ENCODE results near the gene SP5.

The SP5 gene

DNA sequence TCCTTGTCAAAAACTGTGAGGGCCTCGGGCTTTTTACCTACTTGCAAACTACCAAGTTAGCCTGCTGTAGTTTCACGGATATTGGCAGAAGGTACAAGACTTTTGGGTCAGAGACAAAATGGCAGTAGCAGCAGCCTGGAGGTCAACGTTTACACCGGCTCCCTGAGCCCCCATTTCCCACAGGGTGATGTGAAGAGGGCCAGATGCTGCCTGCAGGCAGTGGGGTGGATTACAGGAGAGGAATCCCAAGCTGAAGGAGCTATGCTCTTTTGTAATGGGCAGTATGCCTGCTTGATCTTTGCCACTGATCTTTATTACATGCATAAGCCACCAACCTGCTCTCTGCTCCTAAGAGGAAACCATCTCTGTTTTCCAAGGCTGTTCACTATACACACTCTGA is 29.5 kb upstream of the SP5 start:
- Histone ChIP-seq H3K27me3 (ENCODE audit: control insufficient read depth, insufficient read depth, low read length) (no peaks in the 10 kb centered on the region), H3K9me3 (ENCODE audit: control insufficient read depth, insufficient read depth, low read length) (no peaks in the 10 kb centered on the region), H3K4me3 (ENCODE audit: low read length) (no peak overlapping the region), H3K4me1 (ENCODE audit: control insufficient read depth, insufficient read depth, low read length) (no peaks in the 10 kb centered on the region; the same call in 1 of the 2 replicates), H3K27ac (ENCODE audit: low read length) (no peak overlapping the region), H3K36me3 (ENCODE audit: control insufficient read depth, insufficient read depth, low read length) (no peaks in the 10 kb centered on the region)
- DNase-seq (ENCODE audit: low read depth, low spot score), result no peak
- WGBS (ENCODE audit: insufficient coverage, insufficient read length), result no CpG with 5 or more reads among the region's 4 CpGs

DNA sequence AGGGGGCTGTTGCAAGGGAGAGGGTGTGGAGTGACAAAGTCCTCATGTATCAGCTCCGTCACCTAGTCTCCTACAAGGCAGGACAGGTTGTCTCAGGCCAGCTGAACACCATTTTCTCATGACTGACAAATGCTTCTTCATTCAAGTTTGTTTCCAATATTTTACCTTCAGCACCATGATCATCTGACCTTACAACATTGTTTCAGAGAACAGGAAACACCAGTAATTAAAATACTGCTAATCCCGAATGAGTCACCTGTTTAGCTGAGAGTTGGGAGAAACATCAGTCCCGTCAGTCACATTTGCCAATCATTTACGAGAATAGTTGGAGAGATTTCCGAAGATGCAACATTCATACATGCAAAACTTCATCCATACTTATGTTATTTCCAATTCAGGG is 25.7 kb upstream of the SP5 start:
- Histone ChIP-seq H3K36me3 (ENCODE audit: control insufficient read depth, insufficient read depth, low read length) (no peaks in the 10 kb centered on the region), H3K9me3 (ENCODE audit: control insufficient read depth, insufficient read depth, low read length) (no peaks in the 10 kb centered on the region), H3K27ac (ENCODE audit: low read length) (no peak overlapping the region), H3K4me3 (ENCODE audit: low read length) (no peak overlapping the region), H3K4me1 (ENCODE audit: control insufficient read depth, insufficient read depth, low read length) (no peaks in the 10 kb centered on the region; the same call in 1 of the 2 replicates), H3K27me3 (ENCODE audit: control insufficient read depth, insufficient read depth, low read length) (no peaks in the 10 kb centered on the region)
- DNase-seq (ENCODE audit: low read depth, low spot score), result no peak
- no CpG with 5 or more reads among the region's 5 CpGs for WGBS (ENCODE audit: insufficient coverage, insufficient read length)

DNA sequence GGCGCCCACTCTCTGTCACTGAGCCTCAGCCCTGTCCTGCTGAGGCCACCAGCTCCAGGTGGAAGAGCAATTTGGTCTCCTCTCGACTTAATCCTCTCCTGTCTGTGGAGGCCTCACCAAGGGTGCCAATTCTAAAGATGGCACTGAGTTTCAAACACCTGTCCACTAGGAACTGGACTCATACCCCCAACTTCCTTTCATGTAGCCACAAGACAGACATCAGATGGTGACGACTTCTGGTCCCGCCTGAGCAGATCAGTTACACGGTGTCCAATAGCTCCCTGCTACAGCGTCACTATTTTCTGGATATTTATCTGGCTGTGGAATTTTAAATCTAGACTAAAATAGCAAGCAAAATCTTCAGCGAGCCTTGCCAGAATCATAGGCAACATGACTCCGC is 24.5 kb upstream of the SP5 start:
- H3K27me3 ChIP-seq (ENCODE audit: control insufficient read depth, insufficient read depth, low read length), result no peaks in the 10 kb centered on the region
- no CpG with 5 or more reads among the region's 8 CpGs for WGBS (ENCODE audit: insufficient coverage, insufficient read length)
- H3K27ac ChIP-seq (ENCODE audit: low read length), result no peak overlapping the region
- no peaks in the 10 kb centered on the region for H3K36me3 ChIP-seq (ENCODE audit: control insufficient read depth, insufficient read depth, low read length)
- H3K9me3 ChIP-seq (ENCODE audit: control insufficient read depth, insufficient read depth, low read length), result no peaks in the 10 kb centered on the region
- DNase-seq (ENCODE audit: low read depth, low spot score), result no peak
- H3K4me3 ChIP-seq (ENCODE audit: low read length), result no peak overlapping the region
- peaks cover 5% of the 10 kb centered on the region for H3K4me1 ChIP-seq (ENCODE audit: control insufficient read depth, insufficient read depth, low read length)

DNA sequence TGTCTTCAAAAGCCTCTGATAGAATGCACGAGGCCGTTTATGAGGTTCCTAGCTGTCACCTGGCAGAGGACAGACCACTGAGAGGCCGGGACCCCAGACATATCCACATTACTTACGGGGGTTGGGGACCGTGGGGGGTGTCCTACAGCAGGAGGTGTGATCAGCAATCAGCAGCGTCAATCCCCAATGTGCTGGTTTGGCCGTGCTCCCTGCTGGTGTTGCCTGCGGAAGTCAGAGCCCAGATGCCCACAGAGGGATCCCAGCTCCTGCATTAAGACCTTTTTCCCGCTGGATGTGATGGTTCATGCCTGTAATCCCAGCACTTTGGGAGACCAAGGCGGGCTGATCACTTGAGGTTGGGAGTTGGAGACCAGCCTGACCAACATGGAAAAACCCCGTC is 20.8 kb upstream of the SP5 start:
- no peaks in the 10 kb centered on the region for H3K27me3 ChIP-seq (ENCODE audit: control insufficient read depth, insufficient read depth, low read length)
- no peaks in the 10 kb centered on the region for H3K9me3 ChIP-seq (ENCODE audit: control insufficient read depth, insufficient read depth, low read length)
- H3K4me3 ChIP-seq (ENCODE audit: low read length), result no peak overlapping the region
- H3K4me1 ChIP-seq (ENCODE audit: control insufficient read depth, insufficient read depth, low read length), result peaks cover 5% of the 10 kb centered on the region
- no peak for DNase-seq (ENCODE audit: low read depth, low spot score)
- no peak overlapping the region for H3K27ac ChIP-seq (ENCODE audit: low read length)
- WGBS (ENCODE audit: insufficient coverage, insufficient read length), result no CpG with 5 or more reads among the region's 11 CpGs
- H3K36me3 ChIP-seq (ENCODE audit: control insufficient read depth, insufficient read depth, low read length), result no peaks in the 10 kb centered on the region

- no CpG with 5 or more reads among the region's 6 CpGs for WGBS (ENCODE audit: insufficient coverage, insufficient read length)
- Histone ChIP-seq H3K9me3 (ENCODE audit: control insufficient read depth, insufficient read depth, low read length) (no peaks in the 10 kb centered on the region), H3K4me3 (ENCODE audit: low read length) (no peak overlapping the region), H3K27me3 (ENCODE audit: control insufficient read depth, insufficient read depth, low read length) (no peaks in the 10 kb centered on the region), H3K4me1 (ENCODE audit: control insufficient read depth, insufficient read depth, low read length) (peaks cover 5% of the 10 kb centered on the region), H3K27ac (ENCODE audit: low read length) (no peak overlapping the region), H3K36me3 (ENCODE audit: control insufficient read depth, insufficient read depth, low read length) (no peaks in the 10 kb centered on the region)
- no peak for DNase-seq (ENCODE audit: low read depth, low spot score)
Observed at GRCh38 chr2:170695521-170696410, 19.4 kb upstream of the SP5 start.

DNA sequence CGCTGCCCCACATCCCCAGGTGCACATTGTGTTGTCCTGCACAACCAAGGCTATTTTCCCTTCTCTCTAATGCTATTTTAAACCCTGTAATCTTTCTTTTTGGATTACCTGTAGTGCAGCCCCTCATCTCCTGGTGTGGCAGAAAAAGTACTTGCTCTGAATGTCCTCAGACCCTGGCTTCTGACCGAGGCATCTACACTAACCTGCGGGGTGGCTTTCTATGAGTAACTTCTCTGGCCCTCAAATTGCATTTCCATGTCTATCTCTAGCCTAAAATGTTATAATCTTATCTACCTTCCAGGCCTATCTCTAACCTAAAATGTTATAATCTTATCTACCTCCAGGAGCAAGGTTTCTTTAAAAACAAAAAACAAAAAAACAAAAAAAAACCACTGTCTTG is 18.2 kb upstream of the SP5 start:
- WGBS (ENCODE audit: insufficient coverage, insufficient read length), result no CpG with 5 or more reads among the region's 3 CpGs
- DNase-seq (ENCODE audit: low read depth, low spot score), result no peak
- Histone ChIP-seq H3K4me1 (ENCODE audit: control insufficient read depth, insufficient read depth, low read length) (peaks cover 5% of the 10 kb centered on the region), H3K27ac (ENCODE audit: low read length) (no peak overlapping the region), H3K9me3 (ENCODE audit: control insufficient read depth, insufficient read depth, low read length) (no peaks in the 10 kb centered on the region), H3K27me3 (ENCODE audit: control insufficient read depth, insufficient read depth, low read length) (no peaks in the 10 kb centered on the region), H3K36me3 (ENCODE audit: control insufficient read depth, insufficient read depth, low read length) (no peaks in the 10 kb centered on the region), H3K4me3 (ENCODE audit: low read length) (no peak overlapping the region)

GRCh38 chr2:170701011-170701410 is 14.1 kb upstream of the SP5 start:
- WGBS (ENCODE audit: insufficient coverage, insufficient read length), result no CpG with 5 or more reads among the region's 4 CpGs
- no peaks in the 10 kb centered on the region for H3K27me3 ChIP-seq (ENCODE audit: control insufficient read depth, insufficient read depth, low read length)
- no peaks in the 10 kb centered on the region for H3K36me3 ChIP-seq (ENCODE audit: control insufficient read depth, insufficient read depth, low read length)
- no peak overlapping the region for H3K4me3 ChIP-seq (ENCODE audit: low read length)
- H3K9me3 ChIP-seq (ENCODE audit: control insufficient read depth, insufficient read depth, low read length), result no peaks in the 10 kb centered on the region
- no peak for DNase-seq (ENCODE audit: low read depth, low spot score)
- H3K27ac ChIP-seq (ENCODE audit: low read length), result no peak overlapping the region
- H3K4me1 ChIP-seq (ENCODE audit: control insufficient read depth, insufficient read depth, low read length), result 0 out of 2 replicates have a peak, but pooled peaks cover 4% of the 10 kb centered on the region

GRCh38 chr2:170703776-170704476 is 11.2 kb upstream of the SP5 start:
- no CpG with 5 or more reads among the region's 4 CpGs for WGBS (ENCODE audit: insufficient coverage, insufficient read length)
- Histone ChIP-seq H3K4me1 (ENCODE audit: control insufficient read depth, insufficient read depth, low read length) (peaks cover 6% of the 10 kb centered on the region; the same call in 1 of the 2 replicates), H3K27ac (ENCODE audit: low read length) (no peak overlapping the region), H3K27me3 (ENCODE audit: control insufficient read depth, insufficient read depth, low read length) (peaks cover 5% of the 10 kb centered on the region; the same call in 1 of the 2 replicates), H3K4me3 (ENCODE audit: low read length) (no peak overlapping the region), H3K36me3 (ENCODE audit: control insufficient read depth, insufficient read depth, low read length) (no peaks in the 10 kb centered on the region), H3K9me3 (ENCODE audit: control insufficient read depth, insufficient read depth, low read length) (no peaks in the 10 kb centered on the region)
- DNase-seq (ENCODE audit: low read depth, low spot score), result no peak

GRCh38 chr2:170707821-170708795 is 7.0 kb upstream of the SP5 start:
- Histone ChIP-seq H3K36me3 (ENCODE audit: control insufficient read depth, insufficient read depth, low read length) (no peaks in the 10 kb centered on the region), H3K4me3 (ENCODE audit: low read length) (no peak overlapping the region), H3K4me1 (ENCODE audit: control insufficient read depth, insufficient read depth, low read length) (peaks cover 6% of the 10 kb centered on the region; the same call in 1 of the 2 replicates), H3K27me3 (ENCODE audit: control insufficient read depth, insufficient read depth, low read length) (peaks cover 32% of the 10 kb centered on the region), H3K27ac (ENCODE audit: low read length) (no peak overlapping the region), H3K9me3 (ENCODE audit: control insufficient read depth, insufficient read depth, low read length) (no peaks in the 10 kb centered on the region)
- no peak for DNase-seq (ENCODE audit: low read depth, low spot score)
- WGBS (ENCODE audit: insufficient coverage, insufficient read length), result no CpG with 5 or more reads among the region's 16 CpGs

DNA sequence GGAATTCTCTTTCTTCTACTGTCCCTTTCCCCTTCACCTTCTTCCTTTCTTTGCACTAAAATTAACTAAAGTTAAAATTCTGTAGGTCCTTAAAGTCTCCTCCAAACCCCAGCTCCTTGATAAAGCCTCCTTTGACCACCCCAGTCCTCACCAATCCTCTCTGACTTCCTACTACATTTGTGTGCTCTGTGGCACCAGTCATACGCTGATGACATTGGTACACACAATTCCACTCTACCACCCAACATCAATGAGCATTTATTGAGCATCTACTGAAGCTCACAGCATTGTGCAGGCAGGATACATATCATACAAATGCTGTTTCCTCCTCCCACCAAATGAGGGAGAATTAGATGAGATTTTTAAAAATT is 4.5 kb upstream of the SP5 start:
- Histone ChIP-seq H3K4me1 (ENCODE audit: control insufficient read depth, insufficient read depth, low read length) (peaks cover 8% of the 10 kb centered on the region), H3K4me3 (ENCODE audit: low read length) (no peak overlapping the region), H3K27me3 (ENCODE audit: control insufficient read depth, insufficient read depth, low read length) (peaks cover 53% of the 10 kb centered on the region), H3K36me3 (ENCODE audit: control insufficient read depth, insufficient read depth, low read length) (no peaks in the 10 kb centered on the region), H3K9me3 (ENCODE audit: control insufficient read depth, insufficient read depth, low read length) (no peaks in the 10 kb centered on the region), H3K27ac (ENCODE audit: low read length) (no peak overlapping the region)
- no peak for DNase-seq (ENCODE audit: low read depth, low spot score)
- WGBS (ENCODE audit: insufficient coverage, insufficient read length), result no CpG with 5 or more reads among the region's 1 CpG
